HG02852 (cell line): ENCODE results near the gene FAM199X.
"Not testable (repeated sequence)": the region's sequence is repeated elsewhere in the genome, so short reads cannot be mapped to it uniquely, and the experiment has no call there.

ENCODE experiments used
- ATAC-seq: cut with Tn5 transposase; IDR thresholded peaks from one replicate; pipeline ENCODE4 v1.9.1; 2021; ENCODE audit warnings: mild to moderate bottlenecking, moderate library complexity; ENCODE audit not compliant: unreplicated experiment

The FAM199X gene

DNA sequence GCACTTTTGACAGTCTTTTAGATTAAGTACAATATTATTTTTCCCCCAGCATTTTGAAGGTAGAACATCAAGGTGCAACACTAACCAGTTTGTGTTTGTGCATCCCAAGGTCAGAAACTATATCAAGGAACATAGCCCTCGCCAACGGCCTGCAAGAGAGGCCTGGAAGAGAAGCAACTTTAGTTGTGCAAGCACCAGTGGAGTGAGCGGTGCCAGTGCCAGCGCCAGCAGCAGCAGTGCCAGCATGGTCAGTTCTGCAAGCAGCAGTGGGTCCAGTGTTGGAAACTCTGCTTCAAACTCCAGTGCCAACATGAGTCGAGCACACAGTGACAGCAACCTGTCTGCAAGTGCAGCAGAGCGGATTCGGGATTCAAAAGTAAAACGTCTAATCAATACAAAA lies 21.7 kb downstream of the FAM199X start:
- ATAC-seq, result no peak

- no peak for ATAC-seq
These were observed 23.6 kb downstream of the FAM199X start for GRCh38 chrX:104189837-104190236.

GRCh38 chrX:104193485-104193884 lies 27.2 kb downstream of the FAM199X start:
- ATAC-seq, result no peak

GRCh38 chrX:104195013-104195412 lies 28.8 kb downstream of the FAM199X start:
- ATAC-seq, result no peak

- peak; percentile 69 for ATAC-seq
These were observed 29.3 kb downstream of the FAM199X start for GRCh38 chrX:104195489-104196084.

DNA sequence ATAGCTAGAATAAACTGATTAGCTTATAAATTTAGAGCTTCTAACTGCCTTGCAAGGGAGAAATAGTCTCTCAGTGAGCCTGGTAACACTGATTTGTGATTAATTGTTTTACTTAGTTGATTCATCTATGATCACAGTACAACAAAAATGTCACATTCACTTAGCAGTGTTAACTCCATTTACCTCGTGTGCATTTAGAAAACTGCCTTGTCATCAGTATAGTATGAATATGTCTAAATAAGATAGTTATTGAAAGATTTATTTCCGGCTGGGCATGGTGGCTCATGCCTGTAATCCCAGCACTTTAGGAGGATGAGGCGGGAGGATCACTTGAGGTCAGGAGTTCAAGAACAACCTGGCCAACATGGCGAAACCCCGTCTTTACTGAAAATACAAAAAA lies 39.3 kb downstream of the FAM199X start:
- ATAC-seq, result no peak

- ATAC-seq, result no peak
These were observed 44.9 kb downstream of the FAM199X start for GRCh38 chrX:104211187-104211586.

DNA sequence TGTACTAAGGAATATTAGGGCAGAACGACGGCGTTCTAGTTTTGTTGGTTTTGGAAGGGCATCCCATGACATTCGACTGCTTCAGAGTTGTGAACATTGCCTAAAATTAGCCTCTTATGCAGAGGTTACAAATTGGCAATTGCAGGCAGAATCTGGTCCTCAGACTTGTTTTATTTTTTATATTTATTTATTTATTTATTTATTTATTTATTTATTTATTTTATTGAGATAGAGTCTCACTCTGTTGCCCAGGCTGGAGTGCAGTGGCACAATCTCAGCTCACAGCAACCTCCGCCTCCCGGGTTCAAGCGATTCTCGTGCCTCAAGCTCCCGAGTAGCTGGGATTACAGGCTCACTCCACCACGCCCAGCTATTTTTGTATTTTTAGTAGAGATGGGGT lies 63.8 kb downstream of the FAM199X start:
- ATAC-seq, result not testable (repeated sequence)
